Stimulated activated CD8-positive, alpha-beta memory T cell treated with anti-CD3 and anti-CD28 coated beads, Interleukin-15, amount 100 ng/mL, for 4 hours (primary cell): Measurements from ENCODE around the gene TDP2.
"Not testable (repeated sequence)": the region's sequence is repeated elsewhere in the genome, so short reads cannot be mapped to it uniquely, and the experiment has no call there.

Experiments used
- DNase-seq, 2 donors: peaks; one replicate each; pipeline ENCODE4 v3.0.0-alpha.2; 2020; ENCODE audit warnings: low read depth in 2 of 2

The TDP2 gene

GRCh38 chr6:24666641-24667377 lies at the start of gene TDP2, which contains the start of gene ACOT13:
Gene TDP2, minus strand, starts transcription at chr6:24666899. Its CDS starts 37 bp downstream, at chr6:24666862.
Gene ACOT13, plus strand, starts transcription at chr6:24667077. Its CDS starts 187 bp downstream, at chr6:24667264.
- DNase-seq, result peak; percentile 91 to 93

- no peak for DNase-seq
Measured at GRCh38 chr6:24710519-24711303, 44.0 kb upstream of the TDP2 start.

- DNase-seq, result no peak
Measured at GRCh38 chr6:24709014-24709711, 42.5 kb upstream of the TDP2 start.

- no peak for DNase-seq
Measured at GRCh38 chr6:24708612-24709011, 41.9 kb upstream of the TDP2 start.

GRCh38 chr6:24704468-24704867 lies 37.8 kb upstream of the TDP2 start:
- no peak for DNase-seq

GRCh38 chr6:24702720-24703282 lies 36.1 kb upstream of the TDP2 start:
- DNase-seq, result no peak

GRCh38 chr6:24699521-24700359 lies 33.0 kb upstream of the TDP2 start:
- DNase-seq, result no peak

GRCh38 chr6:24696097-24696496 lies 29.4 kb upstream of the TDP2 start:
- no peak for DNase-seq

GRCh38 chr6:24695635-24696034 lies 28.9 kb upstream of the TDP2 start:
- not testable (repeated sequence) for DNase-seq

- no peak for DNase-seq
Measured at GRCh38 chr6:24694198-24694597, 27.5 kb upstream of the TDP2 start.

GRCh38 chr6:24692848-24693592 lies 26.3 kb upstream of the TDP2 start:
- DNase-seq, result no peak

GRCh38 chr6:24692415-24692814 lies 25.7 kb upstream of the TDP2 start:
- no peak for DNase-seq

GRCh38 chr6:24692003-24692402 lies 25.3 kb upstream of the TDP2 start:
- DNase-seq, result no peak

- DNase-seq, result no peak
Measured at GRCh38 chr6:24691550-24691949, 24.9 kb upstream of the TDP2 start.

- DNase-seq, result no peak
Measured at GRCh38 chr6:24690593-24690992, 23.9 kb upstream of the TDP2 start.

- no peak for DNase-seq
Measured at GRCh38 chr6:24689964-24690363, 23.3 kb upstream of the TDP2 start.

- DNase-seq, result no peak
Measured at GRCh38 chr6:24686946-24687345, 20.2 kb upstream of the TDP2 start.

GRCh38 chr6:24686408-24686807 lies 19.7 kb upstream of the TDP2 start:
- DNase-seq, result no peak

GRCh38 chr6:24683297-24684296 lies 16.9 kb upstream of the TDP2 start:
- DNase-seq, result no peak
